T-helper 17 cell (primary cell): ENCODE measurements around the gene PLCG2. TPM values are rescaled to one million over a fixed set of nuclear protein-coding genes. Genes with fewer than 3 reads are reported as not detected.
A peak's percentile ranks its signal among the peaks of the same experiment; 100 is the strongest.

Experiments used
- ATAC-seq: fragments of 150-1000 bp; cut with Tn5 transposase; 2 replicates; pipeline ENCODE4 v1.10.0; 2021; ENCODE audit warnings: mild to moderate bottlenecking, moderate library complexity
- DNase-seq, 3 donors: peaks; one replicate each; pipeline versions ENCODE4 v3.0.0 to v3.0.0-alpha.2; 2020 to 2021
- H3K9me3 ChIP-seq: one replicate; pipeline ENCODE4 v1.7.0; 2013; ENCODE audit warnings: low read length, mild to moderate bottlenecking; ENCODE audit not compliant: control insufficient read depth, poor library complexity, severe bottlenecking
- H3K27ac Mint-ChIP-seq: one replicate; pipeline ENCODE4 v1.8.0; 2022; ENCODE audit warnings: mild to moderate bottlenecking, moderate library complexity, mixed read lengths
- H3K27me3 Mint-ChIP-seq: one replicate; pipeline ENCODE4 v1.8.0; 2022; ENCODE audit warnings: mixed read lengths
- H3K36me3 Mint-ChIP-seq: one replicate; pipeline ENCODE4 v1.8.0; 2022; ENCODE audit warnings: low read depth, mixed read lengths
- H3K4me1 Mint-ChIP-seq: one replicate; pipeline ENCODE4 v1.8.0; 2022; ENCODE audit warnings: mild to moderate bottlenecking, mixed read lengths
- H3K4me3 Mint-ChIP-seq: one replicate; pipeline ENCODE4 v1.8.0; 2022; ENCODE audit warnings: mild to moderate bottlenecking, moderate library complexity, mixed read lengths
- total RNA-seq, 4 donors: library from RNA in 2 of 4; stranded (reverse) in 2 of 4; gene quantifications; one replicate each; pipeline ENCODE4 v1.2.3 and lab custom pipeline; 2022 to 2026

Gene PLCG2
- total RNA-seq, 2 donors from 2014 or later: 4.2 to 16.2 TPM

DNA sequence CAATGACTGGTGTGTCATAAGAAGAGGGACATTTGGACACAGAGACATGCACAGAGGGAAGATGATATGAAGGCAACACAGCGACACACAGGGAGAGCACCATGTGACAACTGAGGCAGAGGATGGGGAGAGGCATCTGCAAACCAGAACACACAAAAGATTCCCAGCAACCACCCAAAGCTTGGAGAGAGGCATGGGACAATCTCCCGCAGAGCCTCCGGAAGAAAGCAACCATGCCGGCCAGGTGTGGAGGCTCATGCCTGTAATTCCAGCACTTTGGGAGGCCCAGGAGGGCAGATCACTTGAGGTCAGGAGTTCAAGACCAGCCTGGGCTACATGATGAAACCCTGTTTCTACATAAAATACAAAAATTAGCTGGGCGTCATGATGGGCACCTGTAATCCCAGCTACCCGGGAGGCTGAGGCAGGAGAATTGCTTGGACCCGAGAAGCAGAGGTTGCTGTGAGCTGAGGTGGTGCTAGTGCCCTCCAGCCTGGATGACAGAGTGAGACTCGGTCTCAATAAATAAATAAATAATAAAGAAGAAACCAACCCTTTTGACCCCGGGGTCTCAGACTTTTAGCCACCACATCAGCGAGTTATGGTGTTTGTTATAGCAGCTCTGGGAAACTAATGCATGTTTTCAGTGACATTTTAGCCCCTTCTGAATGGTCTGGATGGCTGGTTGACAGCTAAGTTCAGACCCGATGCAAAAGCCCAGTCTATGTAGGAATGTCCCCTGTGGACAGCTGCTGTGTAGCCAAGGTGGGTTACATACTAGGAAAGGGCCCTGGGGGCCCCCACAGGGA lies 13.8 kb upstream of the PLCG2 start:
- Mint-ChIP-seq H3K36me3 (peaks cover 2% of the 10 kb centered on the region), H3K27me3 (peaks cover 25% of the 10 kb centered on the region), H3K4me1 (no peaks in the 10 kb centered on the region), H3K27ac (no peak overlapping the region), H3K4me3 (no peak overlapping the region)
- DNase-seq (no peak), ATAC-seq (no peak)
- no peaks in the 10 kb centered on the region for H3K9me3 ChIP-seq

DNA sequence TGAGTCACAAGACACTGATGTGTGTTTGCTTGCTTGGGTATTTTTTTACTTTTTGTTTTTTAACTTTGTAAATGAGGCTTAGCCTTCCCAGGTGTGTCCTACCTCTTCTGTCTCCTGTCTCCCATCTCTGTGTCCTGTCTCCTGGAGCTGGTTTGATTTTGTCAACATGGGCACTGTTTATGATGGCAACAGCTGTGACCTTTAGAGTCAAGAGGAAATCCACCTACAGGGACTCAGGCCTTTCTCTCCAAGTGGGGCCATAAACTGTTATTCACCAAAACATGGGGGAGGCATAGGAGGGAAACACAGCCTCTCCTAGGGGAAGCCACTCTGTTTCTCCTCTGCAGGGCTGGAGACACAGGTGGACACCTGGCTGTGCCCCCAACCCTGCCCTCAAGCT lies 13.1 kb upstream of the PLCG2 start:
- Mint-ChIP-seq H3K27ac (no peak overlapping the region), H3K27me3 (peaks cover 24% of the 10 kb centered on the region), H3K4me1 (no peaks in the 10 kb centered on the region), H3K36me3 (peaks cover 2% of the 10 kb centered on the region), H3K4me3 (no peak overlapping the region)
- H3K9me3 ChIP-seq: no peaks in the 10 kb centered on the region
- ATAC-seq: no peak
- DNase-seq: no peak

DNA sequence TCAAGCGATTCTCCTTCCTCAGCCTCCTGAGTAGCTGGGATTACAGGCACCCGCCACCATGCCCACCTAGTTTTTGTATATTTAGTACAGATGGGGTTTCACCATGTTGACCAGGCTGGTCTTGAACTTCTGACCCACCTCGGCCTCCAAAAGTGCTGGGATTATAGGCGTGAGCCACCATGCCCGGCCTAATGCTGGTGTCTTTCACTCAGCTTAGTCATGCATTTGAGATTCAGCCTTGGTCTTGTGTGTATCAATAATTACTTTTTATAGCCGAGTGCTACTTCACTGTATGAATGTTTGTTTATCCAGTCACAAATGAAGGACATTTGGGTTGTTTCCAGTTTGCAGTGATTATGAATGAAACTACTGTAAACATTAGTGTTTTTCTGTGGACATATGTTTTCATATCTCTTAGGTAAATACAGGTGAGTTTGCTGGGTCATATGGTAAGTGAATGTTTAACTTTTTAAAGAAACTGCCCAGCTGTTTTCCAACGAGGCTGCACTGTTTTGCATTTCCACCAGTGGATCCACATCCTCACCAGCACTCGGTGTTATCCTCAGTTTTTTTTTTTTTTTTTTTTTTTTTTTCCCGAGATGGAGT lies 11.0 kb upstream of the PLCG2 start:
- Mint-ChIP-seq H3K27ac (no peak overlapping the region), H3K4me3 (no peak overlapping the region), H3K36me3 (peaks cover 2% of the 10 kb centered on the region), H3K4me1 (no peaks in the 10 kb centered on the region), H3K27me3 (peaks cover 24% of the 10 kb centered on the region)
- H3K9me3 ChIP-seq: no peaks in the 10 kb centered on the region
- no peak for DNase-seq
- ATAC-seq: no peak

- Mint-ChIP-seq H3K4me1 (no peaks in the 10 kb centered on the region), H3K27me3 (peaks cover 18% of the 10 kb centered on the region), H3K4me3 (no peak overlapping the region), H3K27ac (no peak overlapping the region), H3K36me3 (peaks cover under 1% of the 10 kb centered on the region)
- DNase-seq (no peak), ATAC-seq (no peak)
- no peaks in the 10 kb centered on the region for H3K9me3 ChIP-seq
Observed at GRCh38 chr16:81770008-81770407, 9.1 kb upstream of the PLCG2 start.

DNA sequence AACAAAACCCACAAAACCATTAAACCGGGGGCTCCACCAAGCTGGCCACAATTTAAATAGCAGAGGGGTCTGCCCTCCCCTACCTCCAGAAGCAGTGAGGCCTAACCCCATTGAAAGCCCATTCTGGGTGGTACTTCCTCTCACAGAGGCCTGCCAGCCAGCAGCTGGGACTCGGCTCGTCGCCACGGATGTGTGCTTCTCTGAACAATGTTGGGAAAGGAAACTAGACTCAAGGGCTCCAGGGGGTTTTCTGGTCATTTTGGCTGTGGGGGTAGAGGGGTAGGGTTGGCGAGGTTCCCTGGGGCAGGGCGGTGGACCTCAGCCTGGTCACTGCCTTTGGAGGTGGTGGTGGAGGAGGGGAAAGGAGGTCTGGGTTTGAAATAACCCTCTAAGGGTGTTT lies 4.7 kb upstream of the PLCG2 start:
- DNase-seq: no peak
- no peaks in the 10 kb centered on the region for H3K9me3 ChIP-seq
- no peaks in the 10 kb centered on the region for H3K36me3 Mint-ChIP-seq
- H3K4me1 Mint-ChIP-seq: peaks cover 4% of the 10 kb centered on the region
- H3K27ac Mint-ChIP-seq: no peak overlapping the region
- peaks cover 8% of the 10 kb centered on the region for H3K27me3 Mint-ChIP-seq
- H3K4me3 Mint-ChIP-seq: no peak overlapping the region
- no peak for ATAC-seq

- peaks cover 18% of the 10 kb centered on the region for H3K27me3 Mint-ChIP-seq
- H3K4me1 Mint-ChIP-seq: peaks cover 7% of the 10 kb centered on the region
- no peak for ATAC-seq
- peaks cover 3% of the 10 kb centered on the region for H3K36me3 Mint-ChIP-seq
- no peaks in the 10 kb centered on the region for H3K9me3 ChIP-seq
- no peak overlapping the region for H3K27ac Mint-ChIP-seq
- H3K4me3 Mint-ChIP-seq: no peak overlapping the region
- DNase-seq: no peak
Observed at GRCh38 chr16:81775570-81775969, 3.5 kb upstream of the PLCG2 start.

DNA sequence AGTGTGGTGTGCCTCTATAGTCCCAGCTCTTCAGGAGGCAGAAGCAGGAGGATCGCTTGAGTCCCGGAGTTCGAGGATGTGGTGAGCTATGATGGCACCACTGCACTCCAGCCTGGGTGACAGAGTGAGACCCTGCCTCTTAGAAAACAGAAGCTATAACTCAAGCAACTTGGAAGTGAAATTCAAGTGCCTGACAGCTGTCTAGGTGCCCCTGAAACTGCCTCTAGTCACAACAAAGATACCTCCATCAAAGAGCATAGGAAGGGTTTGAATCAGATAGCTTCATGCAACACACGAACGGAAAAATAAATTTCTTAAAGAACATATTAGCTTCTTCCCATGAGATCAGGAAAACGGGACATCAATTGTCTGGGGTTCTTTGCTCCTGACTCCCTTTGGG lies 860 bp upstream of the PLCG2 start:
- Mint-ChIP-seq H3K4me1 (peaks cover 7% of the 10 kb centered on the region), H3K36me3 (peaks cover 3% of the 10 kb centered on the region), H3K27ac (no peak overlapping the region), H3K27me3 (peaks cover 27% of the 10 kb centered on the region), H3K4me3 (peak overlapping the region; percentile 83)
- DNase-seq: no peak
- no peak for ATAC-seq
- H3K9me3 ChIP-seq: no peaks in the 10 kb centered on the region

DNA sequence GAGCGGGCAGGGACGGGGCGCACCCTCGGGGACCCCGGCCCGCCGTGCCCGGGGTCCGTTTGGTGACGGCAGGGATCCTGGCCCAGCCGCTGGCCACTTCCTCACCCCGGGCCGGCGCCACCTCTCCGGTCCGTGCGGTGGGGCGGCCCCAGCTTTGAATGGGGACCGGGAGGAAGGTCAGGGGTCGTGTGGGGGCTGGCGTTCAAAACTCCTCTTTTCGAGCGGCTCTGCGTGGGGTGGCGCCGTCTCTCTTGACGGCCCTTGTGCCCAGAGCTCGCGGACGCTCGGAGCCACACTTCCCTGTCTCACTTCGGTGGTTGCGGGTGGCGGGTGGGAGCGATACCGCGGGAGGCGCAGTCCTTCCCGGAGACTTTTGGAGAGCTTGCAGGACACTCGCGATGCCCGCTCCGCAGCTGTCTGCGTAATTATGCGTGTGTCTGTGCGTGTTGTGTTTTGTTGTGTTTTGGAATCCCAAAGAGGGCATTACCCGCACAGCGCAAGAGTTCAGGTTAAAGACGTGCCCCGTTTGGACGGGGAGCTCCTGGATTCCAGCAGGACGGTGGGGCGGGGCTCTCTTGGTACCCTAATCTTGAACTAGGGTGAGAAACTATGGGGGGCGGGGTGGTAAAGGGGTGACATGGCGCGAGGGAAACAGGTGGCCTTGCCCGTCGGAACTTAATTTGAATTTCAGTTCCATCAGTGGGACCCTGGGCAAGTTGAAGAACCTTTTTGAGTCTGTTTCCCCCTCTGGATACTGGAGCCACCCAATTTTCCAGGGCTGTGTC lies 637 bp downstream of the PLCG2 start:
- Mint-ChIP-seq H3K27ac (no peak overlapping the region), H3K36me3 (peaks cover 3% of the 10 kb centered on the region), H3K4me1 (peaks cover 7% of the 10 kb centered on the region), H3K4me3 (peak overlapping the region; percentile 92), H3K27me3 (peaks cover 35% of the 10 kb centered on the region)
- DNase-seq: no peak
- ATAC-seq: peak; percentile 16
- no peaks in the 10 kb centered on the region for H3K9me3 ChIP-seq

- DNase-seq (no peak), ATAC-seq (no peak)
- H3K36me3 Mint-ChIP-seq: peaks cover 3% of the 10 kb centered on the region
- no peak overlapping the region for H3K27ac Mint-ChIP-seq
- H3K4me1 Mint-ChIP-seq: peaks cover 7% of the 10 kb centered on the region
- no peaks in the 10 kb centered on the region for H3K9me3 ChIP-seq
- H3K27me3 Mint-ChIP-seq: peaks cover 38% of the 10 kb centered on the region
- H3K4me3 Mint-ChIP-seq: peak overlapping the region; percentile 92
Observed at GRCh38 chr16:81780350-81780749, 1.3 kb downstream of the PLCG2 start.

DNA sequence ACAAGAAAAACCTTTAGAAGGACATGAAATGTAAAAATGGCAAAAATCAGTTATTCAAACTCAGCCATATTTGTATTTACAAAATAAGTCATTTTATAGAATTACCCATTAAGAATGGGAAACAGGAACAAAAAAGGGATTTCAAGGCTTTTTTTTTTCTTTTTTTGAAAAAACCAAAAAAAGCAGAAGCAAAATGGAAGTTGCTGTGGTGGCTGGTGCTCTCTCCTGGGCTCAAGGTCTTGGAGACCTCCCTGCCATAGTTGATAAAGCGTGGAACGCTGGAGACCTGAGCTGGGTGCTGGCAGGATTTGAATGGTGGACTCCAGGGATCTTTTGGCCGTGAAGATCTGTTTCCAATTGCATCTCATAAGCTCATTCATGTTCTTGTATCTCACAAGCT lies 3.1 kb downstream of the PLCG2 start:
- Mint-ChIP-seq H3K27ac (no peak overlapping the region), H3K36me3 (peaks cover 3% of the 10 kb centered on the region), H3K4me1 (peaks cover 7% of the 10 kb centered on the region), H3K27me3 (peaks cover 38% of the 10 kb centered on the region), H3K4me3 (no peak overlapping the region)
- DNase-seq (no peak), ATAC-seq (no peak)
- no peaks in the 10 kb centered on the region for H3K9me3 ChIP-seq

DNA sequence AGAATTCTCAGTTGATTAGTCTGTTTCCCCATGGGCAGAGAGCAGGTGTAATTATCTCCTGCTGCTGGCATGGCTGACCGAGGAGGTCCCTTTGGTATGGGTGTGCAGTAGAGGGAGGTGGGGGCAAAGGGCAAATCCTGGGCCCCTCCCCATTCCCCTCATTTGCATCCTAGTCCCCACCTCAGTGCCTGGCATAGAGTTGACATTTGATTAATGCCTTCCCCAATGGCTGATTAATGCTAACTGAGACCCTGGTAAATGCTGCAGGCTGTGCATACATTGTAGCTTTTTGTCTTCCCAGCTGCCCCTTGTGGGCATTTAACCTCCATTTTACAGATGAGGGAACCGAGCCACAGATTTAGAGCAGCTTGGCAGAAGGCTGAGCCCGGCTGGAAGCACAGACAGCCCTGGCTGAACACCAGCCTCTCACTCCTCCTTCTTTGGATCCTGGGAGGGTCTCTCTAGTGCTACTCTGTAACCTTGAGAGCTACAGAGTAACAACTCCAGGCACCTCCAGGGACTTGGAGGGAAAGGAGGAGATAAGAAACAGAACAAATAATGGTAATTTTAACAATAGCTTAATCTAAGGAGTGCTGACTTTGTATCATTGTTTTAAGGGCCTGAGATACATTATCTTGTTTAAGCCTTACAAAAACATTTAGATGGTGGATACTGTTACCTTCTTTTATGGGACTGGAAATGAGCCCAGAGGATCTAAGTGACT lies 5.1 kb downstream of the PLCG2 start:
- ATAC-seq (no peak), DNase-seq (no peak)
- H3K27me3 Mint-ChIP-seq: peaks cover 30% of the 10 kb centered on the region
- no peak overlapping the region for H3K4me3 Mint-ChIP-seq
- H3K9me3 ChIP-seq: no peaks in the 10 kb centered on the region
- H3K36me3 Mint-ChIP-seq: peaks cover 3% of the 10 kb centered on the region
- H3K4me1 Mint-ChIP-seq: peaks cover 3% of the 10 kb centered on the region
- H3K27ac Mint-ChIP-seq: peak overlapping the region; percentile 90

DNA sequence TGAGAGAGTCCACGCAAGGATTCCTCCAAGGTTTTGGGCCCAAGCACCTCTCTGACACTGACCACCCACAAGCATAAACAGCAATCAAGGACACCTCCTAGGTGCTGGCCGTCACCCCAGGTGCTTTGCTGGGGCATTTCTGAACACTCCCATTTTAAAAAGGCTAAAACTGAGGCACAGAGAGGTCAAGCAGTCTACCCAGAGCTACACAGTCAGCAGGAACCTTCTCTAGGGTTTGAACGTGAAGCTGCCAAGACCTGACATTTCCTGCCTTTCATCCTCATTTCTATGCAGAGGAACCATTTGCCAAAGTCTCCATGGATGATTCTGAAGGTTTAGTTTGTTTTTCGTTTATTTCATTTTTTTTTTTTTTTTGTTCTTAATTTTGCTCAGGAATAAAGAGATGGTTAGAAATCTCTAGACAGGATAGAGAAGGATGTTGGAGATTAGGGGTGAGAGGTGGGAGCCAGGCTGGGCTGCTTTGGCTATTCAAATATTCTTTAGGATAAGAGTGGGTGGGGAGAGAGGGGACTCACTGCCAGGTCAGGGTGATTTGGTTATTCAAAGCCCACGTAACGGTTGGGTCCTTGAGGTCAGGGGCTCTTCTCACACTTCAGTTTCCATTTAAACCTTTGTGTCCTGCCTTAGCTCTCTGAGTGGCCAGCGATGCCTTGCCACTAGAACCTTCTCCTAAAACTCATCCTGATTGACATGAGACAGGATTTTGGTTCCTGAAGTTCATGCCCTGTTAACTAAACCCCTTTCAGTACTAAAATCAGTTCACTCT lies 6.2 kb downstream of the PLCG2 start:
- H3K4me3 Mint-ChIP-seq: no peak overlapping the region
- no peak for ATAC-seq

More for the DNA sequence above, 6.2 kb downstream of the PLCG2 start:
- no peak for DNase-seq
- H3K27me3 Mint-ChIP-seq: peaks cover 29% of the 10 kb centered on the region
- H3K4me1 Mint-ChIP-seq: no peaks in the 10 kb centered on the region
- H3K9me3 ChIP-seq: no peaks in the 10 kb centered on the region
- H3K36me3 Mint-ChIP-seq: no peaks in the 10 kb centered on the region
- H3K27ac Mint-ChIP-seq: peak overlapping the region; percentile 90
